Activated gamma-delta T cell treated with anti-CD3 and anti-CD28 coated beads, Interleukin-2, amount 50 U/mL, for 16 hours (primary cell): Measurements from ENCODE around the gene PRKCQ.

Experiments
- DNase-seq: peaks from one replicate; pipeline ENCODE4 v3.0.0-alpha.2; 2020; ENCODE audit warnings: low read depth

PRKCQ gene

DNA sequence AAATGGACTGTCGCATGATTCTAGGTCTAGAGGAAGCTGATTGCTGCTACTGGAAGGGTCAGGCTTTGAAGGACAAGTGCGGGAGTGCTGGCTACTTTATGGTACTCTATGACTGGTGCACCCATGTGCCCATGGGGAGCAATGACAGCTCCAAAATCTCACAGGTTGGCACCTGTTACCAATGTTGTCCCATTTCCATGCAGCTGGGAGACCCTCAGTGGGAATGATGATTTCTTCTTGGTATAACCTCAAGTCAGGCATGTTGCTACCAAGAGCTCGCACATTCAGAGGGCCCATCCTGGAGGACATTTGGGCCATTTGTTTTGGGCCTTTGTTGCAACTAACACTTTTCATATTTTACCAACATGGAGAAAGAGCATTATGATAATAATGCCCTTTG is 174.4 kb downstream of the PRKCQ start:
- no peak for DNase-seq

DNA sequence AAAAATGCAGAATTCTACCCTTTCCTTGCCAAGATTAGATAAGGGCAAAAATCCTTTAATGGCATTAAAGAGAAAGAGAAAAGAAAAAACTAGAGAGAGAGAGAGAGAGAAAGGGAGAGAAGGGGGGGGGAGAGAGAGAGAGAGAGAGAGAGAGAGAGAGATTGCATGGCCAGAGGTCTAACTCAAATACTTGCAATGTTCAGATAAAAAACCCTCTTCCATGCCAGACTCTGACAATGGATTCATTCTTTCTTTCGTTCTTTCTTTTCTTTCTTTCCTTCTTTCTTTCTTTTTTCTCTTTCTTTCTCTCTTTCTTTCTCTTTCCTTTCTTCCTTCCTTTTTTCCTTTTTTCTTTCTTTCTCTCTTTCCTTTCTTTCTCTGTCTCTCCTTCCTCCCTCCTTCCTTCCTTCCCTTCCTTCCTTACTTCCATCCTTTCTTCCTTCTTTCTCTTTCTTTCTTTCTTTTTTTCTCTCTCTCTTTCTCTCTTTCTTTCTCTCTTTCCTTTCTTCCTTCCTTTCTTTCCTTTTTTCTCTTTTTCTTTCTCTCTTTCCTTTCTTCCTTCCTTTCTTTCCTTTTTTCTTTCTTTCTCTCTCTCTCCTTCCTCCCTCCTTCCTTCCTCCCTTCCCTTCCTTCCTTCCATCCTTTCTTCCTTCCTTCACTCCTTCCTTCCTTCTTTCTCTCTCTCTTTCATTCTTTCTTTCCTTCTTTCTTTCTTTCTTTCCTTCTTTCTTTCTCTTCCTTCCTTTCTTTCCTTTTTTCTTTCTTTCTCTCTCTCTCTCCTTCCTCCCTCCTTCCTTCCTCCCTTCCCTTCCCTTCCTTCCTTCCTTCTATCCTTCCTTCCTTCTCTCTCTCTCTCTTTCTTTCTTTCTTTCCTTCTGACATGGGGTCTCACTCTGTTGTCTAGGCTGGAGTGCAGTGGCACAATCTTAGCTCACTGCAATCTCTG is 175.7 kb downstream of the PRKCQ start:
- no peak for DNase-seq

DNA sequence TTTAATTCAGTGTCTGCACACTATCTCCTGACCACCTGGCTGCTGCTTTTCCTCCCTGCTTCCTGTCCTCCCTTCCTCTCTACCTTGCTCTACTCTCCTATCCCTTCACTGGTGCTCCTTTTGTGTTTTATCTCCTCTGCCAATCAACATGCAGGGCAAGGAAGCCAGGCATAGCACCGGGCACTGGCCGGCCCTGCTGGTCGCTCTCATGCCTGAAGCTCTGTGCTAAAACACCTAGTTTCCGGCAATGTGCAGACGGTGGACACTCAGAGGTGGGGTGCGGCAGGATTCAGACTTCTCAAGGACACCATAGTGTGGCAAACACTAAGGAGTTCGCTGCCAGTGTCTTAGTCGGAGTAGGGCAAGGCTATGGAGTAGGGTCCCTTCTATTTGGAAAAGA is 177.1 kb downstream of the PRKCQ start:
- no peak for DNase-seq

DNA sequence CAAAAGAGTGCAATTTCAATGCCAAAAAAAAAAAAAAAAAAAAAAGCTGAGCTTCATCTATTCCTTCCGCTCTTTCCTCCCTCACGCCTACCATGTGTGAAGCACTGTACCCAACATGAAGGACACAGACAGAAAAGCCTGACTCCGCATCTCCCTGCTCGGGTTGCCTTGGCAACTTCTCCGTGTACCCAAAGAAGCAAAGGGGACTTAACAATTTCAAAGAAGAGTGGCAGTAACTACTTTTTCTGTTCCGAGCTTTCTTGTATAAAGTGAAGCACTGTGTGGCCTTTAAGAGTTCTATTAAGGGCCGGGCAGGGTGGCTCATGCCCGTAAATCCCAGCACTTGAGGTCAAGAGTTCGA is 177.7 kb downstream of the PRKCQ start:
- no peak for DNase-seq

DNA sequence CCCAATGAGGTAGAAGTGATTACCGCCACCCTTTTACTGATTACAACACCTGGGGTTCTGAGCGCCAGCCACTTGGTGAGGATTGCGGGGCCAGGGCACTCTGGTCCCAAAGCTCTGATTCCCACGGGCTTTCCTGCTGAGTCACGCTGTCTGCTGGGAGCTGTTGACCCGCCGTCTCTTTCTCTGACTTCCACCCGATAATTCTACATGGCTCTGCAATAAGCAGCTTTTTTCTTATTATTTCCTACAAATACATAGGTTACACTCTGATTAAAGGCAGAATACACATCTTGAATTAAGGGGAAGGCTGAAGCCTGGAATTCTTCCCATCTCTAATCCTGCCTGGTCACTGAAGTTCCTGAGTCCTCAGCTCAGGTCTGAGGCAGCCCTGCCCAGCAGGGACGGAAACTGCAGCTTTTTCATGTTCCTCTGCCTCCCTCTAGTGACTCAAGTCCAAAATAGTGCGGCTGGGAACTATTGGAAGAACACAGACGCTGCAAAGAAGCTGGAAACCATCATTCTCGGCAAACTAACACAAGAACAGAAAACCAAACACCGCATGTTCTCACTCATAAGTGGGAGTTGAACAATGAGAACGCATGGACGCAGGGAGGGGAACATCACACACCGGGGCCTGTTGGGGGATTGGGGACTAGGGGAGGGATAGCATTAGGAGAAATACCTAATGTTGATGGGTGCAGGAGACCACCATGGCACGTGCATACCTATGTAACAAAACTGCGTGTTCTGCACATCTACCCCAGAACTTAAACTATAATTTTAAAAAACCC is 178.3 kb downstream of the PRKCQ start:
- peak; percentile 40 for DNase-seq

DNA sequence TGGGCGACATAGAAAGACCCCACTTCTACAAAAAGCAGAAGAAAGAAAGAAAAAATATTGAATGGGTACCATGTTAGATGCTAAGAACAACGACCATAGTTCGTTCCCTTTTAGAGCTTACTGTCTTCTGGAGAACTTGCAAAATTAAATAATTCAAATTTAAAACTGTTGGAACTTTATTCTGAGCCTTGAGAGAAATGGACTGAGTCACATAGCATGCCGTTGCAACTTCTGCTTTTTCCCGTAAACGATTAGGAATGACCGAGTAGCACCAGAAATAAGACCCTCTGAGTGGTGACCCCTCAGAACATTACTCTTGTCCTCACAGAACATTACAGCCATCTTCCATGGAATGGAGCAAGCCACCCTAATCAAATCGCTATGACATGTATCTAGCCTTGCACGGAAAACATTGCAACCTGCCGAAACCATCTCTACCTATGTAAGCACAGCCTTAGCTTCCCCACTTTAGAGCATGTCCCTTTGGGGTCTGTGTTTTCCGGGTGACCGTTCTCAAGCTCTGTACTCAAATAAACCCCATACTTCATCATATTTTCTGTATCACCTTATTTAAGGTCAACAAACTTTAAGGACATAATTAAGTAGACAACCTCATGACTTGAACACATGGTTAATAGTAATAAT is 179.1 kb downstream of the PRKCQ start:
- DNase-seq, result no peak

DNA sequence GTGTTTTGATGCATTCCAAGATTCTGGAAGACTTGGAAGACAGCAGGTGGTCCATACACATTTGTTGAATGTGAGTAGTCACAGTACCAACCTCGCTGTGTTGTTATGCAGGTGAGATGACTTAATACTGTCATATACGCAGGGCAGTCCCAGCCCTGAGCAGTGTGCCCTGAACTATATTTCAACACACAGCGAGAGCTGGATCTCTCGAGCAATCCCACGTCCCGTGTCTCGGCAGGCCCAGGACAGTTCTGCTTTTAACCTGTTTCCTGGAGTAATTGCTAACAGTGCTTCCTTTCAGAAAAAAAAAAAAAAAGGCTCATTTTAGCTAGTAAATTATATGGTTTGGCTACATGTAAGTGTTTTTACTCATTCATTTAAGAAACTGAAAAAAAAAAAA is 179.7 kb downstream of the PRKCQ start:
- no peak for DNase-seq

DNA sequence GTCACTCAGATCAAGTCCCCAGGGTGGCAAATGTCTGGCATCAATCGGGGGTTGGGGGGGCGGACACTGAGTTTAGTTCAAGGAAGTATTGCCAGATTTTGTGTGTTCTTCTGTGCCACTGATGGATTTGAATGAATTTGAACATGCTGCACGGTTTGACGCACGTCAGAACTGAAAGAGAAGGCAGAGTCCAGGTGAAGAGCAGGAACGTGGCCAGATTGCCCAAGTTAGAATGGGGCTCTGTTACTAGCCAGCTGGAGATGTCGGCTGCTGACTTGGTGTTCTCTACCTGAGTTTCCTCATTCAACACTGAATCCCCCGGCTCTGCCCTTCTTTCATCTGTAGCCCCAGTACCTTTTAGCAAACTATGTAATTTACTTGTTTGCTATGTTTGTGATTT is 180.2 kb downstream of the PRKCQ start:
- no peak for DNase-seq

DNA sequence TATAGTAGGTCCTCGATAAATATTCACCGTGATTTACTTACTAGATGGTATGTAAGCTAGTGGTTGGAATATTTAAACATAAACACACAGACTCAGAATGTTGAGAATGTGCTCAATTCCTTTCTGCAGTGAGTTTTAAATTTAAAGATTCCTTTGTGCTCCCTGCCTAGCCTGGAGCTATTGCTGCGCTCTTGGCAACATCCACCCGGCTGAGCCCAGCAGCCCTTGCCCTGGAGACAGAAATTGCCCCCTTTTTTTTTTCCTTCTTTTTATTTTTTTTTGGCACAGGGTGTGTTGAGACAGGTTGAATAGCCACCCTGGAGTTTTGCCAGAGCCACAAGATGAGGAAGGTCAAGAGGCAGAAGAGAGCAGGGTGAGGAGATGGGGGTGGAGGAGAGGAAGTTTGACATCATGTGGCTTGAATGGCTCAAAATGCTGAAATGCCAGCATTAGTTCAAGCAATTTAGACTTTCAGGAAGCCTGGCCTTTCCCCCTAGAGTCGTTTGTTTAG is 180.8 kb downstream of the PRKCQ start:
- no peak for DNase-seq

DNA sequence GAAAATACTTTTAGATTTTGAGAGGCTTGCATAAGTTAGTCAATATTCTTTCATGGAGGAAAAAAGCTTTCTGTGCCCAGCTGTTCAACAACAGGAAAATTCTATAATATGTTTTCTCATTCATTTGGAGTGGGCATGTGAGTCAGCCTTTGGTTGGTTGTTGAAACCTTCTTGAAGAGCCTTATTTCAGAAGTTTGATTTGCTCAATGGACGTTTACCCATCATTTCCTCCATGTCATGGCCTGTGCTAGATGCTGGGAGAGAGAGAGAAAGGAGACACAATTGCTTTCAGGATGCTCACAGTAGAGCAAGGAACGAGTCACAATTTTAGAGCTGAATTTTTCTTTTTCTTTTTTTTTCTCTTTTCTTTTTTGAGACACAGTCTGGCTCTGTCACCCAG is 181.7 kb downstream of the PRKCQ start:
- DNase-seq, result no peak

DNA sequence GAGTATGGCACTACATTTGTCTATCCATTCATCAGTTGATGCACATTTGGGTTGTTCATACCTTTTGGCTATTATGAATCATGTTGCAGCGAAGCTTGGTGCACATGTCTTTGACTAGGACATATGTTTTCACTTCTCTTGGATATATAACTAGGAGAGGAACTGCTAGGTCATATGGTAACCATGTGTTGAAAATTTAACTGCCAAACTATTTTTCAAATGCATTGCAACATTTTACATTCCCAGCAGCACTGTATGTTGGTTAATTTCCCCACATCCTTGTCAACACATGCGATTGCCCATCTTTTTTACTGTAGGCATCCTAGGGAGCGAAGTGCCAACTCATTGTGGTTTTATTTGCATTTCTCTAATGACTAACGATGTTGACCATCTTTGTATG is 183.4 kb downstream of the PRKCQ start:
- DNase-seq, result no peak

DNA sequence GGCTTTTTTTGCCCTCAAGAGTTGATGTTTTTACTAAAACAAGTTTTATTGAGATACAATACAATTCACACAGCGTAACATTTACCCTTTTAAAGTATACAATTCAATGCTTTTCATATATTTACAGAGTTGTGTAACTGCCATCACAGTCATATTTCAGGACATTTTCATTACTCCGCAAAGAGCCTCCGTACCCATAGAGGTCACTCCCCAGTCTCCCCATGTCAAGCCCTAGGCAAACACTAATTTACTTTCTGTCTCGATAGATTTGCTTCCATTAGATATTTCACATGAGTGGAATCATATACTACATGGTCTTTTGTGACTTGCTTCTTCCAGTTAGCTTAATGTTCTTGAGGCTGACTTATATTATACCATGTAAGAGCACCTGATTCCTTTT is 183.8 kb downstream of the PRKCQ start:
- DNase-seq, result no peak

DNA sequence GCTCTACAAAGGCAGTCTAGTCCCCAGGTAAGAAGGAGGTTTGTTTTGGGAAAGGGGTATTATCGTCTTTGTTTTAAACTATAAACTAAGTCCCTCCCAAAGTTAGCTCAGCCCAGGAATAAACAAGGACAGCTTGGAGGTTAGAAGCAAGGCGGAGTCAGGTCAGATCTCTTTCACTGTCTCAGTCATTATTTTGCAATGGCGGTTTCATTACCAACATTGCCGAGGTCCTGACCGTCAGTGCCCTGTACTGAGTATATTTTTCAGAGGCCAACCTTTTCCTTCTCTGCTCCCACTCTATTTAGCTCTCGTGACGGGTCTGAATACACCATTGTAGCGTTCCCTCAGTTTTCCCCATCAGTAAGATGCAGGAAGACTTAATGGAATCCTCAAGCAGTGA is 184.5 kb downstream of the PRKCQ start:
- no peak for DNase-seq

DNA sequence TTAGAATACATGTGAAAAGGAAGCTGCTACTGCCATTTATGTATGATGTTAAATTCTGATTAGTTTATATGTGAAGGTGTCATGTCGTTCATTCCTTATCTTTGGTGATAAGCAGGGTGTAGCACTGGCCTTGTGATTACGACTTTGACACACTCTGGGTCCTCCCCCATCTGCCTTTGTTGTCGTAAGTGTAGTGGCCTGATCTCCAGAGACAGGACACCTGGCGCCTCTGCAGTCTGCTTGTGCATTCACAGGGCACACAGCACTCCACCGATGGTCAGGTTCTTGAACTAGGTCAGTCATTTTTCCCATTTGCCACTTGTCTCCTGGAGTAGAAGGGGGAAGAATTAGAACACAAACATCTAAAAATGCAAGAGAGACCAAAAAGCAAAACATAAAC is 186.0 kb downstream of the PRKCQ start:
- DNase-seq, result no peak

DNA sequence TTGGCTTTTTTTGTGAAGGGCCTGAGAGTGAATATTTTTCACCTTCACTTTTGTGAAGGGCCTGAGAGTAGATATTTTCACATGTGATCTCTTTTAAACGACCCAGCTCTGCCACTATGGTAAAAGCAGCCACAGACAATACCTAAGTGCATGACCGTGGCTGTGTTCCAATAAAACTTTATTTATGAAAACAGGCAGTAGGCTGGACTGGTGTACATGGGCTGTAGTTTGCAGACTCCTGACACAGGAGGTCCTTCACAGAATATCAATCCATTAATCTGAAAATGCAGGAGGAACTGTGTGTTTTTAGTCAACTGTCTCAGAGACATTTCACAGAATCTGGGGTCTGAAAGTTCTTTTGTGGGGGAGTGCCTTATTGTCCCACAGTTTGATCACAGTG is 186.9 kb downstream of the PRKCQ start:
- DNase-seq, result no peak

DNA sequence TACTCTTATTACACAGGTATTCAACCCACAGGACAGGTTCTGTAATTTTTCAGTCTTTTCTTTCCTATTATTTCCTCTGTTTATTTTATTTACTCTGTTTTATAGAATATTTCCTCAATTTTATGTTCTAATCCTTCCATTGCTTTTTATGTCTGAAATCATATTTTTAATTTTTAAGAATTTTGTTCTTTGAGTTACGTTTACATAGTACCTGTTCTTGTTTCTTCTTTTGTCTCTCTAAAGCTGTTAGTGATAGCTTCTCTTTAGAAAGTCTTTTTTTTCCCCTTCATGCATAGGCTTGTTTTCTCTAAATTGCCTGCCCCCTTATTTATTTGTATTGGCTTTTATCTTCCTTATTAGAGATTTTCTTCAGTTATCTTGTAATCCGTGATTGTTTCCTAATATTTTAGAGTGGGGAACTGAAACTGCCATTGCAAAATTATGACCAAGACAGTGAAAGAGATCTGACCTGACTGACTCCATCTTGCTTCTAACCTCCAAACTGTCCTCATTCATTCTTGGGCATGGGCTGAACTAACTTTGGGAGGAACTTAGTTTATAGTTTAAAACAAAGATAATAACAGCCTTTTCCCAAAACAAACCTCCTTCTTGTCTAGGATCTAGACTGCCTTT is 189.7 kb downstream of the PRKCQ start:
- no peak for DNase-seq

DNA sequence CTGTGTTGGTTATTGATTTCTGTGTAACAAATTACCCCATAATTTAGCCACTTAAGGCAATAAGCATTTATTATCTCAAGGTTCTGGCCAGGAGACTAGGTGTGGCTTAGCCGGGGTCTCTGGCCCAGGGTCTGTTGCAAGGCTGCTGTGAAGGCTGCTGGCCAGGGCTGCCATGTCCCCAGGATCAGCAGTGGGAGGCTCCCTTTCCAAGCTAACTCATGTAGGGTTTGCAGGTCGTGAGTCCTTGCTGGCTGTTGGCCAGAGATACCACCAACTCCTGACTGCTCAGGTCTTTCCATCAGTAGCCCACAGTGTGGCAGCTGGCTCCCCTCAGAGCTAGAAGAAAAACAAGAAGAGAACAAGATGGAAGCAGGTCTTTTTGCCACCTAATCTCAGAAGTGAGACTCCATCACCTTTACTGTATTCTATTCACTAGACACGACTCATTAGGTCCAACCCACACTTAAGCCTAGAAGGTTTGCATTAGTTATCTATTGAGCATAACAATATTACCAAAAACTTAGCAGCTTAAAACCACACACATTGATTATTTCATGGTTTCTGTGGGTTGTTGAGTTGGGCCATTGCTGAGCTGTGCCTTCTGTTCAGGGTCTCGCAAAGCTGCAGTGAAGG is 191.7 kb downstream of the PRKCQ start:
- DNase-seq, result no peak

DNA sequence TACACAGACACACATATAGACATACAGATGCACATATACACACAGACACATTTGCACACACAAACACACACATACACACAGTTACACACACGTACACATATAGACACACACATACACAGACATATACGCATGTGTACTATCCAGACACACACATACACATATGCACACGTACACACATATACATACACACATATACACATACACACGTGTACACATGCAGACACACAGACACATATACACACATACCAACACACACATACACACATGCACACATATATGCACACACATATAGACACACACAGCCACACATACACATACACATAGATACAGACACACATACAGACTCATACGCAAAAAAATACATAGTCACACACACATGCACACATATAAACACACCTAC is 193.1 kb downstream of the PRKCQ start:
- DNase-seq, result no peak

DNA sequence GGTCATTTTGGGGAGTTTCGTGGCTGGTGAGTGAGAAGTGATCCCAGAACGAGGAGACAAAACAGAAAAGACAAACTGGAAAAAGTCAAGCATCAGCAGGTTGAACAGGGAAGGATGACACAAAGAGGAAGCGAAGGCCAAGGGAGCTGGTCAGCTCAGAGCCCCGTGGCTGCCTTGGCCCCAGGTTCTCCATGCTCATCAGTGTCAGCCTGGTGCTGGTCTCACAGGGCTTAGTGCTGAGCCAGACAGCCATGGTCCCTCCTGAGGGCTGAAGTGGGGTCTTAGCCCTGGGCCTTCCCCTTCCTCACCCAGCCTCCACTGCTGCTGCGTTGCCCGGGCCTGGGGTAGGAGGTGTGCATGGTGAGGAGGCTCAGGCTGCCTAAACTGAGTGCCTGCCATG is 193.7 kb downstream of the PRKCQ start:
- DNase-seq, result no peak

DNA sequence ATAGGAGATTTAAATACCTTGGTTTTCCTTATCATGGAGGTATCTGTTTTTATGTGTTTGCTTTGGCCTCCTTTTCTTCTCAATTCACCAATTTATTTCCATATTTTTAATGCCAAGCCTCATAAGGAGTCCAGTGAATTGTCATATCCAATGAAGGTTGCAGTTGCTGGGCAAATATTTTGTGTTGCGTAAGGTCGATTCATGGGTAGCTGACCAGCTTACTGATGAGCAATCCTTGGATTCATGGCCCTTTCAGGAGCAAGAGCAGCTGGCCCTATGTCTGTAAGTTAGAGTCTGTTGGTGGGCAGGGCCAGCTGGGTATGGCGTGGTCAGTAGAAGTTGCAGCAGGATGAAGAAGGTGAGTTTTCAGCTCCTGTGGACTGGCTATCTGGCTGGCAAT is 194.4 kb downstream of the PRKCQ start:
- DNase-seq, result no peak

DNA sequence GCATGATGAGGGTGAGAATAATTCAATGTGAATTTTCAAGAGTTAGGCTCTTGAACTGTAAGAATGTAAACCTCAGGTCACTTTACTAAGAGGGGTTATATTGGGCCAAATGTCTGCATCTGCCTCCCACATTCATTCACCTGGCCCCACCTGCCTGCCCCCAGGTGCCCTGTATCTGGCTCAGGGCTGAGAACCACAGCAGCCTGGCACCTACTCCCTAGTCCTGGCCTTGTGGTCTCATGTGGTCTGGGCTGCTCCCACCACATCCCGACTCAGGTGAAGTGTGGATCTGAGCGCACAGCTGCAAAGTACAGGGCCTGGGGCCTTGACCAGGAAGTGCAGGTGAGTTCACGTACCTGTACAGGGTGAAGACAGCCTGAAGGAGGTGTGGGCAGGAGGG is 195.2 kb downstream of the PRKCQ start:
- no peak for DNase-seq

DNA sequence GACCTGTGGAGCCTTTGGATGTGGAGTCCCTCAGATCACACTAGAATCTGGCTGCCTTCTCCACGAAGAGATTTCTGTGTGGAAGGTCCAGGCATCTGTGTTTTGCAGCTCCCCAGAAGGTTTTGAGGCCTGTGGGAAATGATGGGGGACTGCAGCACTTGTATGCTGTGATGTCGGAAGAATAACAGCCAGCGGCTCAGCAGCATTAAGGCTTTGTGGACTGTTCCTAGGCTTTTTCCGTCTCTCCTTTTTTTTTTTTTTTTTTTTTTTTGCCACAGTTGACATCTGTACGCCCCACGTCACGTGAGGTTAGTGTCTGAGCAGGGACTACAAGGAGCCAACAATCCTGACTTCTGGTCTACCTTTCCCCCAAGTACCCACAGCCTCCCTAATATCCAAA is 196.0 kb downstream of the PRKCQ start:
- DNase-seq, result no peak
